Loucy (cell line): ENCODE results near the gene DTNBP1.

ENCODE experiments used
- H2AFZ ChIP-seq: fragments of 200-600 bp; sonication (generic); 2 replicates; pipeline ENCODE4 v1.6.0; 2016; ENCODE audit warnings: antibody characterized with exemption, mild to moderate bottlenecking, low read length, moderate library complexity
- H3F3A ChIP-seq: fragments of 200-600 bp; 2 replicates; pipeline ENCODE4 v1.6.0; 2016; ENCODE audit warnings: antibody characterized with exemption, low read depth, mild to moderate bottlenecking
- H3K27me3 ChIP-seq: fragments of 200-600 bp; sonication (generic); 2 replicates; pipeline ENCODE4 v1.6.1; 2014; ENCODE audit warnings: low read length, mild to moderate bottlenecking; ENCODE audit not compliant: insufficient read depth, poor library complexity, severe bottlenecking
- H3K36me3 ChIP-seq: fragments of 200-600 bp; sonication (generic); 2 replicates; pipeline ENCODE4 v1.6.1; 2016; ENCODE audit warnings: low read length; ENCODE audit not compliant: insufficient read depth
- H3K4me1 ChIP-seq: fragments of 200-600 bp; sonication (generic); 2 replicates; pipeline ENCODE4 v1.5.1; 2014; ENCODE audit warnings: low read length, mild to moderate bottlenecking; ENCODE audit not compliant: insufficient read depth, poor library complexity, severe bottlenecking
- H3K4me2 ChIP-seq: fragments of 200-600 bp; sonication (generic); 2 replicates; pipeline ENCODE4 v1.6.0; 2014; ENCODE audit warnings: antibody characterized with exemption, low read length, low read depth, mild to moderate bottlenecking; ENCODE audit not compliant: poor library complexity, severe bottlenecking
- H3K4me3 ChIP-seq: fragments of 200-600 bp; sonication (generic); 2 replicates; pipeline ENCODE4 v1.5.1; 2014; ENCODE audit warnings: low read length, mild to moderate bottlenecking, mixed read lengths; ENCODE audit not compliant: poor library complexity, severe bottlenecking
- H3K79me2 ChIP-seq: fragments of 200-600 bp; sonication (generic); 2 replicates; pipeline ENCODE4 v1.6.1; 2014; ENCODE audit warnings: low read length; ENCODE audit not compliant: insufficient read depth
- H3K9ac ChIP-seq: fragments of 200-600 bp; sonication (generic); 2 replicates; pipeline ENCODE4 v1.6.0; 2014; ENCODE audit warnings: mild to moderate bottlenecking, low read depth, low read length, moderate library complexity; ENCODE audit not compliant: poor library complexity, severe bottlenecking
- H3K9me2 ChIP-seq: fragments of 200-600 bp; sonication (generic); replicated peaks from 2 replicates; pipeline ENCODE4 v1.6.1; 2016; ENCODE audit warnings: low read depth, low read length, mixed read lengths
- H3K9me3 ChIP-seq: fragments of 200-600 bp; sonication (generic); 2 replicates; pipeline ENCODE4 v1.6.1; 2014; ENCODE audit warnings: mild to moderate bottlenecking, antibody characterized with exemption, low read length, low read depth; ENCODE audit not compliant: insufficient read depth
- H4K20me1 ChIP-seq: fragments of 200-600 bp; sonication (generic); 2 replicates; pipeline ENCODE4 v1.6.0; 2014; ENCODE audit warnings: antibody characterized with exemption, low read length, mild to moderate bottlenecking; ENCODE audit not compliant: insufficient read depth, poor library complexity, severe bottlenecking
- CTCF ChIP-seq: fragments of 200-600 bp; sonication (generic); conservative IDR thresholded peaks from 2 replicates; pipeline ENCODE4 v1.5.1; 2014; ENCODE audit warnings: mild to moderate bottlenecking, antibody characterized with exemption, low read length
- EZH2phosphoT487 ChIP-seq: fragments of 200-600 bp; IDR thresholded peaks from 2 replicates; pipeline ENCODE4 v1.6.1; 2018; ENCODE audit warnings: antibody characterized with exemption, mild to moderate bottlenecking, moderate library complexity, borderline replicate concordance

DTNBP1 gene

GRCh38 chr6:15685619-15686018 is 22.8 kb upstream of the DTNBP1 start:
- H3K9ac ChIP-seq = no peak overlapping the region
- no peaks in the 10 kb centered on the region for H3K36me3 ChIP-seq
- H3K27me3 ChIP-seq = no peaks in the 10 kb centered on the region
- H3K4me3 ChIP-seq = no peak overlapping the region
- H3K9me3 ChIP-seq = no peaks in the 10 kb centered on the region
- no peaks in the 10 kb centered on the region for H3K79me2 ChIP-seq
- H3F3A ChIP-seq = no peaks in the 10 kb centered on the region
- peaks cover 4% of the 10 kb centered on the region for H3K4me1 ChIP-seq
- no peaks in the 10 kb centered on the region for H4K20me1 ChIP-seq
- no peak overlapping the region for H3K4me2 ChIP-seq
- no peak overlapping the region for H2AFZ ChIP-seq
- TF ChIP-seq CTCF (no peak), EZH2phosphoT487 (no peak)
- no peaks in the 10 kb centered on the region for H3K9me2 ChIP-seq

- Histone ChIP-seq H3K9me3 (no peaks in the 10 kb centered on the region), H3K9ac (no peak overlapping the region), H3K79me2 (no peaks in the 10 kb centered on the region), H2AFZ (no peak overlapping the region), H3K36me3 (no peaks in the 10 kb centered on the region), H4K20me1 (no peaks in the 10 kb centered on the region), H3K4me1 (peaks cover 4% of the 10 kb centered on the region), H3F3A (no peaks in the 10 kb centered on the region), H3K27me3 (no peaks in the 10 kb centered on the region), H3K9me2 (no peaks in the 10 kb centered on the region), H3K4me3 (no peak overlapping the region), H3K4me2 (no peak overlapping the region)
- TF ChIP-seq EZH2phosphoT487 (no peak), CTCF (no peak)
Measured at GRCh38 chr6:15682965-15683822, 20.4 kb upstream of the DTNBP1 start.

GRCh38 chr6:15681946-15682345 is 19.1 kb upstream of the DTNBP1 start:
- no peaks in the 10 kb centered on the region for H3F3A ChIP-seq
- no peaks in the 10 kb centered on the region for H3K9me3 ChIP-seq
- no peaks in the 10 kb centered on the region for H3K9me2 ChIP-seq
- no peaks in the 10 kb centered on the region for H3K27me3 ChIP-seq
- H2AFZ ChIP-seq = no peak overlapping the region
- TF ChIP-seq EZH2phosphoT487 (no peak), CTCF (no peak)
- H3K36me3 ChIP-seq = no peaks in the 10 kb centered on the region
- no peak overlapping the region for H3K9ac ChIP-seq
- no peaks in the 10 kb centered on the region for H3K79me2 ChIP-seq
- peaks cover 13% of the 10 kb centered on the region for H3K4me1 ChIP-seq
- H3K4me3 ChIP-seq = no peak overlapping the region
- H3K4me2 ChIP-seq = no peak overlapping the region
- H4K20me1 ChIP-seq = no peaks in the 10 kb centered on the region
